HepG2 (cell line): ENCODE measurements around the gene TAF4B. TPM values are rescaled to one million over a fixed set of nuclear protein-coding genes. Genes with fewer than 3 reads are reported as not detected.

Experiments
- ATAC-seq: fragments of 200-7000 bp; cut with Tn5 transposase; 3 replicates; pipeline ENCODE4 v1.9.1; 2020; ENCODE audit warnings: mild to moderate bottlenecking, moderate library complexity
- BruUV-seq: library from RNA; stranded (reverse); fragments of 400-500 nt; replicated peaks from 2 replicates; lab custom pipeline; 2021; lab: Mats Ljungman, UMichigan
- CTCF ChIA-PET: fragments of 300-600 bp; formaldehyde crosslinking; extraction: SDS; loops from one replicate; lab custom pipeline; 2021; ENCODE audit warnings: low total read pairs, inconsistent platforms, low intra/inter-chr PET ratio; lab: Yijun Ruan, JAX
- POLR2A ChIA-PET: fragments of 350-600 bp; sonication (Branson Sonifier 250); formaldehyde crosslinking; loops from one replicate; lab custom pipeline; 2020; ENCODE audit warnings: antibody characterized with exemption, inconsistent platforms; lab: Yijun Ruan, JAX
- DNase-seq: peaks from one replicate; pipeline ENCODE4 v3.0.0-alpha.2; 2015; ENCODE audit warnings: low spot score
- FAIRE-seq: peaks from 3 replicates; lab custom pipeline; 2011; peaks lifted over from hg19 to GRCh38; lab: Jason Lieb, UNC
- H2AFZ ChIP-seq: one replicate; pipeline ENCODE4 v1.6.1; 2011; ENCODE audit warnings: low read length, inconsistent platforms
- H3K27ac ChIP-seq: fragments of 300-600 bp; 3 replicates; pipeline ENCODE4 v1.8.0; 2011; ENCODE audit warnings: mixed run types, mild to moderate bottlenecking, mixed read lengths, low read length, inconsistent platforms; ENCODE audit not compliant: insufficient read depth; ENCODE audit errors: extremely low read length
- H3K27me3 ChIP-seq, 2 experiments: fragments of 200-600 bp in 1 of 2; 2 replicates in 1 of 2; 3 replicates in 1 of 2; pipeline versions ENCODE4 v1.6.0 to v1.8.0; 2011; ENCODE audit warnings: low read length in 2 of 2, mild to moderate bottlenecking in 2 of 2, moderate library complexity in 2 of 2, inconsistent platforms in 1 of 2; ENCODE audit not compliant: insufficient read depth in 2 of 2, control insufficient read depth in 1 of 2
- H3K36me3 ChIP-seq, 2 experiments: fragments of 200-600 bp in 1 of 2; replicated peaks in 1 of 2; 2 replicates in 1 of 2; 3 replicates in 1 of 2; pipeline versions ENCODE4 v1.5.1 to v1.8.0; 2011; ENCODE audit warnings: low read length in 2 of 2, inconsistent platforms in 1 of 2; ENCODE audit not compliant: insufficient read depth in 2 of 2, control insufficient read depth in 1 of 2
- H3K4me1 ChIP-seq: 2 replicates; pipeline ENCODE4 v1.5.1; 2012; ENCODE audit warnings: low read length, inconsistent platforms; ENCODE audit not compliant: insufficient read depth
- H3K4me2 ChIP-seq: 2 replicates; pipeline ENCODE4 v1.6.0; 2011; ENCODE audit warnings: low read depth, low read length, inconsistent platforms
- H3K4me3 ChIP-seq, 3 experiments: fragments of 200-600 bp in 1 of 3; sonication (generic), shearing (Covaris generic) in 1 of 3; replicated peaks in 1 of 3; 2 replicates each; pipeline ENCODE4 v1.5.1; 2011 to 2016; ENCODE audit warnings: low read length in 3 of 3, inconsistent platforms in 2 of 3, low read depth in 2 of 3, mild to moderate bottlenecking in 2 of 3, control low read depth in 1 of 3, mixed read lengths in 1 of 3; ENCODE audit not compliant: insufficient read depth in 1 of 3
- H3K79me2 ChIP-seq: one replicate; pipeline ENCODE4 v1.6.1; 2011; ENCODE audit warnings: low read length, inconsistent platforms; ENCODE audit not compliant: insufficient read depth
- H3K9ac ChIP-seq: 2 replicates; pipeline ENCODE4 v1.6.0; 2011; ENCODE audit warnings: mild to moderate bottlenecking, low read depth, low read length, inconsistent platforms; ENCODE audit not compliant: insufficient read depth
- H3K9me3 ChIP-seq: 2 replicates; pipeline ENCODE4 v1.5.1; 2012; ENCODE audit warnings: mild to moderate bottlenecking, low read length
- H4K20me1 ChIP-seq: 2 replicates; pipeline ENCODE4 v1.6.0; 2011; ENCODE audit warnings: inconsistent platforms, mild to moderate bottlenecking, low read length, moderate library complexity; ENCODE audit not compliant: insufficient read depth
- ATF7 ChIP-seq, 2 experiments: fragments of 450-650 bp in 1 of 2; sonication (generic) in 1 of 2; formaldehyde crosslinking in 1 of 2; IDR thresholded peaks; 2 replicates each; pipeline versions ENCODE4 v1.4.0 to v1.6.1; 2016 to 2020; ENCODE audit warnings: antibody characterized with exemption in 1 of 2, mild to moderate bottlenecking in 1 of 2, missing genetic modification reagents in 1 of 2
- CBX1 ChIP-seq: IDR thresholded peaks from one replicate; pipeline ENCODE4 v1.6.1; 2016; ENCODE audit warnings: antibody characterized with exemption, low read depth
- DR1 ChIP-seq: sonication (generic); formaldehyde crosslinking; IDR thresholded peaks from 2 replicates; pipeline ENCODE4 v1.8.0; 2021; ENCODE audit warnings: mild to moderate bottlenecking, missing genetic modification reagents, inconsistent platforms
- GPN1 ChIP-seq: sonication (generic); formaldehyde crosslinking; IDR thresholded peaks from 2 replicates; pipeline ENCODE4 v1.5.1; 2020; ENCODE audit warnings: missing genetic modification reagents, borderline replicate concordance
- GZF1 ChIP-seq: sonication (generic); formaldehyde crosslinking; IDR thresholded peaks from 2 replicates; pipeline ENCODE4 v1.5.1; 2020; ENCODE audit warnings: mild to moderate bottlenecking, missing genetic modification reagents
- HNRNPH1 ChIP-seq: fragments of 200-400 bp; formaldehyde crosslinking; optimal IDR thresholded peaks from 2 replicates; pipeline ENCODE3; 2017; ENCODE audit warnings: mild to moderate bottlenecking, low read depth, low read length
- HOXA3 ChIP-seq: sonication (generic); formaldehyde crosslinking; IDR thresholded peaks from 2 replicates; pipeline ENCODE4 v1.5.0; 2020; ENCODE audit warnings: missing genetic modification reagents
- NR2C2 ChIP-seq: sonication (generic); formaldehyde crosslinking; IDR thresholded peaks from 2 replicates; pipeline ENCODE4 v1.4.0; 2020; ENCODE audit warnings: missing genetic modification reagents, mild to moderate bottlenecking, moderate library complexity, borderline replicate concordance
- PRMT3 ChIP-seq: sonication (generic); formaldehyde crosslinking; IDR thresholded peaks from 2 replicates; pipeline ENCODE4 v1.8.1; 2022; ENCODE audit warnings: low read depth, mild to moderate bottlenecking, moderate library complexity, missing genetic modification reagents, borderline replicate concordance
- SNAPC4 ChIP-seq: sonication (generic); formaldehyde crosslinking; IDR thresholded peaks from 2 replicates; pipeline ENCODE4 v1.4.0; 2020; ENCODE audit warnings: mild to moderate bottlenecking, missing genetic modification reagents
- SUZ12 ChIP-seq: fragments of 150-350 bp; IDR thresholded peaks from 2 replicates; pipeline ENCODE4 v1.6.1; 2014; ENCODE audit warnings: low read depth, low read length
- ZMAT5 ChIP-seq: sonication (generic); formaldehyde crosslinking; IDR thresholded peaks from 2 replicates; pipeline ENCODE4 v1.5.0; 2020; ENCODE audit warnings: mild to moderate bottlenecking, low read depth, missing genetic modification reagents, borderline replicate concordance
- ZNF280B ChIP-seq: sonication (generic); formaldehyde crosslinking; IDR thresholded peaks from 2 replicates; pipeline ENCODE4 v1.5.0; 2020; ENCODE audit warnings: missing genetic modification reagents, mild to moderate bottlenecking, borderline replicate concordance
- ZNF710 ChIP-seq: sonication (generic); formaldehyde crosslinking; IDR thresholded peaks from 2 replicates; pipeline ENCODE4 v1.5.0; 2020; ENCODE audit warnings: mild to moderate bottlenecking, missing genetic modification reagents, borderline replicate concordance
- ZSCAN22 ChIP-seq: sonication (generic); formaldehyde crosslinking; IDR thresholded peaks from 2 replicates; pipeline ENCODE4 v1.4.0; 2020; ENCODE audit warnings: mild to moderate bottlenecking, missing genetic modification reagents
- ZSCAN9 ChIP-seq: IDR thresholded peaks from 2 replicates; pipeline ENCODE4 v1.6.1; 2016; ENCODE audit warnings: borderline replicate concordance
- WGBS: methylation state at CpG from one replicate; pipeline ENCODE4 v1.1.6; 2017; ENCODE audit warnings: low lambda C conversion rate; 5-methylcytosine and 5-hydroxymethylcytosine counted together
- in situ Hi-C: cut with HindIII; loops from 2 replicates; pipeline ENCODE4 v1.10.0; 2017; ENCODE audit warnings: low pct_unique_long_range_greater_than_20kb; ENCODE audit not compliant: extremely low pct_ligation_motif_present
- intact Hi-C: fragments of 100-400 bp; cut with micrococcal nuclease; formaldehyde crosslinking; loops from one replicate; pipeline ENCODE4 v1.10.0; 2022; ENCODE audit not compliant: unreplicated experiment
- polyA plus RNA-seq, 8 experiments: library from polyadenylated mRNA; depleted of rRNA in 3 of 8; stranded (reverse) in 7 of 8; unstranded in 1 of 8; fragments of >200 nt; fragmentation: Illumina TruSeq in 4 of 8; extraction: Trizol in 4 of 8; gene quantifications; 2 replicates each; pipeline versions ENCODE4 v1.2.1 to v1.2.3, GENCODE V29; 2011 to 2016; ENCODE audit warnings: low read depth in 4 of 8, missing spikeins in 1 of 8, mixed read lengths in 1 of 8; ENCODE audit not compliant: insufficient read depth in 1 of 8
- total RNA-seq, 5 experiments: library from RNA; depleted of rRNA; stranded (reverse); fragments of >200 nt; fragmentation: Illumina TruSeq; extraction: Trizol; gene quantifications; 2 replicates each; pipeline ENCODE4 v1.2.3, GENCODE V29; 2016; ENCODE audit warnings: low read depth in 1 of 5

TAF4B gene
- total and polyA plus RNA-seq, 2 of the 13 experiments (the other 11 are each of a cell fraction or from before 2014, with no cell fraction given): 2.2 to 3.8 TPM

- WGBS: 41% methylated on average over 7 of the region's 7 CpGs
- H3K27ac ChIP-seq: no peak overlapping the region
- H4K20me1 ChIP-seq: no peaks in the 10 kb centered on the region
- FAIRE-seq (no peak), ATAC-seq (no peak), DNase-seq (no peak)
- BruUV-seq: no TSS peak
- no peaks in the 10 kb centered on the region for H3K79me2 ChIP-seq
- H2AFZ ChIP-seq: no peak overlapping the region
- 0 out of 5 replicates have a peak, but pooled peaks cover 0 to 2% of the 10 kb centered on the region in 2 experiments for H3K27me3 ChIP-seq
- intact Hi-C loops (no loop called here), in situ Hi-C loops (no loop called here)
- H3K9me3 ChIP-seq: no peaks in the 10 kb centered on the region
- no peak overlapping the region for H3K4me3 ChIP-seq
- no peak overlapping the region for H3K9ac ChIP-seq
- peaks cover 5% of the 10 kb centered on the region; the same call in 1 of the 2 replicates for H3K4me1 ChIP-seq
- CTCF ChIA-PET: no interaction called here
- no peaks in the 10 kb centered on the region for H3K36me3 ChIP-seq
- H3K4me2 ChIP-seq: no peak overlapping the region
- POLR2A ChIA-PET: no interaction called here
- TF ChIP-seq HOXA3: no peak
- no peak for TF ChIP-seq ZSCAN9 (CRISPR knock-in tag)
- no peak for TF ChIP-seq DR1
- TF ChIP-seq GPN1 (CRISPR knock-in tag): no peak
- no peak for TF ChIP-seq PRMT3 (CRISPR knock-in tag)
- TF ChIP-seq ZNF710 (CRISPR knock-in tag): no peak
- TF ChIP-seq ZMAT5 (CRISPR knock-in tag): no peak
- TF ChIP-seq HNRNPH1: no peak
- TF ChIP-seq SNAPC4: no peak
- TF ChIP-seq CBX1: no peak
- TF ChIP-seq ZSCAN22 (CRISPR knock-in tag): no peak
- no peak for TF ChIP-seq SUZ12
- no peak for TF ChIP-seq ATF7 (IDR thresholded peaks at IDR 0.05)
- TF ChIP-seq ATF7 (CRISPR knock-in tag; IDR thresholded peaks at IDR 0.05): no peak
- no peak for TF ChIP-seq GZF1 (CRISPR knock-in tag)
- TF ChIP-seq ZNF280B (CRISPR knock-in tag): no peak
- TF ChIP-seq NR2C2: no peak
Measured at GRCh38 chr18:26181343-26181826, 44.9 kb upstream of the TAF4B start.
